ENCODE data around the gene ITSN2.

DNA sequence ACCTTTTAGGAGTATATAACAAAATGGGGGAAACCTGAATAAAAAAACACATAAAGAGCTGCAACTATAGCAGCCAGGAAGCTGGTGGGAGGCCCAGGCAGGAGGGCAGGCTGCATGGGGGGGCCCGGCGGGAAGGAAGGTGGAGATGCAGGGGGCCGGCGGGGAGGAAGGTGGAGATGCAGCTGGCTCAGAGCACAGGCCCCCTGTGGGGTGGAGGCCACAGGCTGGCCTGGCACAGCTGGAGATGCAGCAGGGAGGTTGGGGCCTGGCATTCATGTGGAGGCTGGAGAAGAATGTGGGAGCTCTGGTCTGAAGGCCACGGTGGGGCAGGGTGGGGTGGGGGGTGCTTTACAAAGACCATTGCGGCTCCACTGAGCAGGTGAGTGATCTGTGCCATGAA is 154.1 kb downstream of the ITSN2 start:
- TF ChIP-seq SMC3 (conservative IDR thresholded peaks at IDR 0.05; ENCODE audit: poor library complexity) = no peak
- TF ChIP-seq EZH2 (IDR thresholded peaks at IDR 0.05; ENCODE audit: borderline replicate concordance, insufficient read depth, low read length, poor library complexity, severe bottlenecking) = no peak
- no peak for TF ChIP-seq RAD21 (conservative IDR thresholded peaks at IDR 0.05)
- TF ChIP-seq POLR2AphosphoS5 (IDR thresholded peaks at IDR 0.05) = no peak
- TF ChIP-seq, protein P1, sequence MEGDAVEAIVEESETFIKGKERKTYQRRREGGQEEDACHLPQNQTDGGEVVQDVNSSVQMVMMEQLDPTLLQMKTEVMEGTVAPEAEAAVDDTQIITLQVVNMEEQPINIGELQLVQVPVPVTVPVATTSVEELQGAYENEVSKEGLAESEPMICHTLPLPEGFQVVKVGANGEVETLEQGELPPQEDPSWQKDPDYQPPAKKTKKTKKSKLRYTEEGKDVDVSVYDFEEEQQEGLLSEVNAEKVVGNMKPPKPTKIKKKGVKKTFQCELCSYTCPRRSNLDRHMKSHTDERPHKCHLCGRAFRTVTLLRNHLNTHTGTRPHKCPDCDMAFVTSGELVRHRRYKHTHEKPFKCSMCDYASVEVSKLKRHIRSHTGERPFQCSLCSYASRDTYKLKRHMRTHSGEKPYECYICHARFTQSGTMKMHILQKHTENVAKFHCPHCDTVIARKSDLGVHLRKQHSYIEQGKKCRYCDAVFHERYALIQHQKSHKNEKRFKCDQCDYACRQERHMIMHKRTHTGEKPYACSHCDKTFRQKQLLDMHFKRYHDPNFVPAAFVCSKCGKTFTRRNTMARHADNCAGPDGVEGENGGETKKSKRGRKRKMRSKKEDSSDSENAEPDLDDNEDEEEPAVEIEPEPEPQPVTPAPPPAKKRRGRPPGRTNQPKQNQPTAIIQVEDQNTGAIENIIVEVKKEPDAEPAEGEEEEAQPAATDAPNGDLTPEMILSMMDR (IDR thresholded peaks at IDR 0.05; ENCODE audit: poor library complexity, severe bottlenecking) = no peak
- TF ChIP-seq TAF1 (IDR thresholded peaks at IDR 0.05; ENCODE audit: low read depth) = no peak
- no peak for TF ChIP-seq EP300 (conservative IDR thresholded peaks at IDR 0.05; ENCODE audit: poor library complexity, severe bottlenecking)
- no peak for TF ChIP-seq MXI1 (conservative IDR thresholded peaks at IDR 0.05; ENCODE audit: poor library complexity, severe bottlenecking)
- TF ChIP-seq, protein P2, sequence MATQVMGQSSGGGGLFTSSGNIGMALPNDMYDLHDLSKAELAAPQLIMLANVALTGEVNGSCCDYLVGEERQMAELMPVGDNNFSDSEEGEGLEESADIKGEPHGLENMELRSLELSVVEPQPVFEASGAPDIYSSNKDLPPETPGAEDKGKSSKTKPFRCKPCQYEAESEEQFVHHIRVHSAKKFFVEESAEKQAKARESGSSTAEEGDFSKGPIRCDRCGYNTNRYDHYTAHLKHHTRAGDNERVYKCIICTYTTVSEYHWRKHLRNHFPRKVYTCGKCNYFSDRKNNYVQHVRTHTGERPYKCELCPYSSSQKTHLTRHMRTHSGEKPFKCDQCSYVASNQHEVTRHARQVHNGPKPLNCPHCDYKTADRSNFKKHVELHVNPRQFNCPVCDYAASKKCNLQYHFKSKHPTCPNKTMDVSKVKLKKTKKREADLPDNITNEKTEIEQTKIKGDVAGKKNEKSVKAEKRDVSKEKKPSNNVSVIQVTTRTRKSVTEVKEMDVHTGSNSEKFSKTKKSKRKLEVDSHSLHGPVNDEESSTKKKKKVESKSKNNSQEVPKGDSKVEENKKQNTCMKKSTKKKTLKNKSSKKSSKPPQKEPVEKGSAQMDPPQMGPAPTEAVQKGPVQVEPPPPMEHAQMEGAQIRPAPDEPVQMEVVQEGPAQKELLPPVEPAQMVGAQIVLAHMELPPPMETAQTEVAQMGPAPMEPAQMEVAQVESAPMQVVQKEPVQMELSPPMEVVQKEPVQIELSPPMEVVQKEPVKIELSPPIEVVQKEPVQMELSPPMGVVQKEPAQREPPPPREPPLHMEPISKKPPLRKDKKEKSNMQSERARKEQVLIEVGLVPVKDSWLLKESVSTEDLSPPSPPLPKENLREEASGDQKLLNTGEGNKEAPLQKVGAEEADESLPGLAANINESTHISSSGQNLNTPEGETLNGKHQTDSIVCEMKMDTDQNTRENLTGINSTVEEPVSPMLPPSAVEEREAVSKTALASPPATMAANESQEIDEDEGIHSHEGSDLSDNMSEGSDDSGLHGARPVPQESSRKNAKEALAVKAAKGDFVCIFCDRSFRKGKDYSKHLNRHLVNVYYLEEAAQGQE (IDR thresholded peaks at IDR 0.05; ENCODE audit: borderline replicate concordance) = no peak
